Measurements from ENCODE around the gene ABL1. TPM values are rescaled to one million over a fixed set of nuclear protein-coding genes. Genes with fewer than 3 reads are reported as not detected.

Gene ABL1
- total RNA-seq, 1 donor from 2014 or later, result 121 TPM

- Mint-ChIP-seq H3K36me3 (ENCODE audit: low read depth, unreplicated experiment) (peaks cover 9% of the 10 kb centered on the region), H3K4me1 (ENCODE audit: unreplicated experiment) (peaks cover 9% of the 10 kb centered on the region), H3K4me3 (ENCODE audit: unreplicated experiment) (no peak within 1 kb of the TSS), H3K27ac (ENCODE audit: unreplicated experiment) (no peak within 1 kb of the TSS), H3K27me3 (ENCODE audit: unreplicated experiment) (peaks cover 17% of the 10 kb centered on the region), H3K9me3 (ENCODE audit: unreplicated experiment) (no peaks in the 10 kb centered on the region)
- TF ChIP-seq CTCF (IDR thresholded peaks at IDR 0.05; ENCODE audit: unreplicated experiment), result no peak
- no peak for DNase-seq (ENCODE audit: low spot score)
Observed at GRCh38 chr9:130896233-130897014, 61.4 kb downstream of the ABL1 start, which contains the start of gene QRFP. TSS of gene QRFP (minus strand) at chr9:130896812. CDS start at chr9:130893838, 2,974 bp downstream.

GRCh38 chr9:130897105-130897751 lies 62.2 kb downstream of the ABL1 start:
- Mint-ChIP-seq H3K27ac (ENCODE audit: unreplicated experiment) (no peak overlapping the region), H3K36me3 (ENCODE audit: low read depth, unreplicated experiment) (peaks cover 9% of the 10 kb centered on the region), H3K4me1 (ENCODE audit: unreplicated experiment) (peaks cover 9% of the 10 kb centered on the region), H3K9me3 (ENCODE audit: unreplicated experiment) (no peaks in the 10 kb centered on the region), H3K4me3 (ENCODE audit: unreplicated experiment) (no peak overlapping the region), H3K27me3 (ENCODE audit: unreplicated experiment) (peaks cover 17% of the 10 kb centered on the region)
- TF ChIP-seq CTCF (IDR thresholded peaks at IDR 0.05; ENCODE audit: unreplicated experiment), result no peak
- DNase-seq (ENCODE audit: low spot score), result no peak

- Mint-ChIP-seq H3K27me3 (ENCODE audit: unreplicated experiment) (peaks cover 13% of the 10 kb centered on the region), H3K36me3 (ENCODE audit: low read depth, unreplicated experiment) (peaks cover 2% of the 10 kb centered on the region), H3K4me3 (ENCODE audit: unreplicated experiment) (no peak overlapping the region), H3K9me3 (ENCODE audit: unreplicated experiment) (no peaks in the 10 kb centered on the region), H3K27ac (ENCODE audit: unreplicated experiment) (no peak overlapping the region), H3K4me1 (ENCODE audit: unreplicated experiment) (peaks cover 9% of the 10 kb centered on the region)
- DNase-seq (ENCODE audit: low spot score), result no peak
- TF ChIP-seq CTCF (IDR thresholded peaks at IDR 0.05; ENCODE audit: unreplicated experiment), result no peak
Observed at GRCh38 chr9:130897848-130898551, 62.9 kb downstream of the ABL1 start.

GRCh38 chr9:130898552-130898852 lies 63.4 kb downstream of the ABL1 start:
- no peaks in the 10 kb centered on the region for H3K9me3 Mint-ChIP-seq (ENCODE audit: unreplicated experiment)
- peaks cover 7% of the 10 kb centered on the region for H3K4me1 Mint-ChIP-seq (ENCODE audit: unreplicated experiment)
- DNase-seq (ENCODE audit: low spot score), result no peak
- TF ChIP-seq CTCF (IDR thresholded peaks at IDR 0.05; ENCODE audit: unreplicated experiment), result no peak
- no peak overlapping the region for H3K4me3 Mint-ChIP-seq (ENCODE audit: unreplicated experiment)
- H3K27me3 Mint-ChIP-seq (ENCODE audit: unreplicated experiment), result peaks cover 12% of the 10 kb centered on the region
- H3K27ac Mint-ChIP-seq (ENCODE audit: unreplicated experiment), result no peak overlapping the region
- H3K36me3 Mint-ChIP-seq (ENCODE audit: low read depth, unreplicated experiment), result no peaks in the 10 kb centered on the region

All from endothelial cell (in vitro differentiated cells).